Activated CD8-positive, alpha-beta memory T cell treated with anti-CD3 and anti-CD28 coated beads, Interleukin-2, amount 10 ng/mL, durations not matched to agents 7 days and 5 days (primary cell): Measurements from ENCODE around the gene EFNA2. TPM values are rescaled to one million over a fixed set of nuclear protein-coding genes. Genes with fewer than 3 reads are reported as not detected.

ENCODE experiments used
- ATAC-seq: fragments of 150-1000 bp; cut with Tn5 transposase; one replicate; pipeline ENCODE4 v1.10.0; 2021; ENCODE audit warnings: moderate library complexity
- CTCF ChIA-PET: fragments of 350-600 bp; sonication (Branson Sonifier 250); formaldehyde crosslinking; loops from one replicate; lab custom pipeline; 2021; ENCODE audit warnings: antibody characterized with exemption; lab: Charles Lee
- DNase-seq: peaks from one replicate; pipeline ENCODE4 v3.0.0-alpha.2; 2020
- H3K27ac Mint-ChIP-seq: one replicate; pipeline ENCODE4 v1.8.0; 2021; ENCODE audit warnings: mild to moderate bottlenecking, mixed read lengths
- H3K27me3 Mint-ChIP-seq: one replicate; pipeline ENCODE4 v1.8.0; 2021; ENCODE audit warnings: mixed read lengths
- H3K36me3 Mint-ChIP-seq: one replicate; pipeline ENCODE4 v1.8.0; 2021; ENCODE audit warnings: mild to moderate bottlenecking, mixed read lengths
- H3K4me1 Mint-ChIP-seq: one replicate; pipeline ENCODE4 v1.8.0; 2021; ENCODE audit warnings: mixed read lengths
- H3K4me3 Mint-ChIP-seq: one replicate; pipeline ENCODE4 v1.8.0; 2021; ENCODE audit warnings: mild to moderate bottlenecking, moderate library complexity, mixed read lengths
- H3K9me3 Mint-ChIP-seq: one replicate; pipeline ENCODE4 v1.8.0; 2022; ENCODE audit warnings: low read depth, mixed read lengths
- total RNA-seq, 2 experiments: library from RNA; stranded (reverse); gene quantifications; one replicate each; pipeline ENCODE4 v1.2.3, GENCODE V29; 2021

EFNA2 gene
- total RNA-seq, 2 experiments from 2014 or later: not detected

GRCh38 chr19:1288833-1289685, 3.4 kb downstream of the EFNA2 start:
- H3K36me3 Mint-ChIP-seq: no peaks in the 10 kb centered on the region
- H3K9me3 Mint-ChIP-seq: no peaks in the 10 kb centered on the region
- ATAC-seq (no peak), DNase-seq (no peak)
- CTCF ChIA-PET: no interaction called here
- peaks cover 1% of the 10 kb centered on the region for H3K4me1 Mint-ChIP-seq
- H3K27ac Mint-ChIP-seq: no peak overlapping the region
- H3K27me3 Mint-ChIP-seq: peaks cover 30% of the 10 kb centered on the region
- H3K4me3 Mint-ChIP-seq: no peak overlapping the region

DNA sequence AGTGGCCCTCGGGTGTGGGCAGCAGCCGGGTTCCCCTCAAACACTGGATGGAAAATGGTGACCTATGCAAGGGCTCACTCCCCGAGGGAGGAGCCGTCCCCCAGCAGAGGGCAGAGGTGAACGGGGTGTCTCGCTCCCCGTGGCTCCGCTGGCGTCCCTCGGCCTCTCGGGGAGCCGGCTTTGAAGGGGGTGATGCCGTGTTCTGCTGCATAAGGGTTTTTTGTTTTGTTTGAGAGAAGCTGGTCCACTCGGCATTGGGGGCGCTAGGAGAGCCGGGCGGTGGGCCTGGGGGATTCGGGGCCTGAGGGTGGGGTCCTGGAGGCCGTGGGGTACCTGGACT, 4.0 kb downstream of the EFNA2 start:
- no peak overlapping the region for H3K4me3 Mint-ChIP-seq
- no peak for ATAC-seq
- peaks cover 1% of the 10 kb centered on the region for H3K4me1 Mint-ChIP-seq
- H3K27me3 Mint-ChIP-seq: peaks cover 26% of the 10 kb centered on the region
- H3K9me3 Mint-ChIP-seq: no peaks in the 10 kb centered on the region
- H3K36me3 Mint-ChIP-seq: no peaks in the 10 kb centered on the region
- no peak overlapping the region for H3K27ac Mint-ChIP-seq
- DNase-seq: no peak
- CTCF ChIA-PET: no interaction called here

DNA sequence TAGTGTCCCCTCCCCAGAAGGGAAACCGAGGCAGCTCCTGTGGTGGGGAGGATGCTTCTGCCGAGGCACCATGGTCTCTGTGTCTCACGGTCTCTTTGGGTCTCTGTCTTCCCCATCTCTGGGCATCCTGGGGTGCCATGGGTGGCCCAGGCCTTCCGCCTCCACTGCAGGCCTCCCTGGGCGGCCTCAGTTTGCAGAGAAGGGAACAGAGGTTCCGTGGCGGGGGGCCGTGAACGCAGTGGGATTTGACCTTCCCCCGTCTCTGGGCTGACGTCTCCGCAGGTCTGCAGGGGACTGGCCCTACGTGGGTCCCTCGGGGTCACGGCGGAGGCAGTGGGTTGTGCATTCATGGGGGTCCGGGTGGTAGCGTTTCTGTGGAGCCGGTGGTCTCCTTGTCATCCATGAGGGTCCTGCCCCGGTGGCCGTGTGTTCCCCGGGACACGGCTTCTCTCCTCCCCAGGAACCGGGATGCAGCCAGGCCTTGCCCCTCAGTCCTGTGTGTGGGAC, 4.6 kb downstream of the EFNA2 start:
- Mint-ChIP-seq H3K4me1 (peaks cover 1% of the 10 kb centered on the region), H3K27me3 (peaks cover 22% of the 10 kb centered on the region), H3K36me3 (no peaks in the 10 kb centered on the region), H3K9me3 (no peaks in the 10 kb centered on the region), H3K4me3 (no peak overlapping the region), H3K27ac (no peak overlapping the region)
- DNase-seq (no peak), ATAC-seq (no peak)
- CTCF ChIA-PET: no interaction called here

- peaks cover 1% of the 10 kb centered on the region for H3K4me1 Mint-ChIP-seq
- no peaks in the 10 kb centered on the region for H3K9me3 Mint-ChIP-seq
- H3K27me3 Mint-ChIP-seq: peaks cover 21% of the 10 kb centered on the region
- DNase-seq (no peak), ATAC-seq (no peak)
- no peak overlapping the region for H3K4me3 Mint-ChIP-seq
- H3K36me3 Mint-ChIP-seq: no peaks in the 10 kb centered on the region
- no peak overlapping the region for H3K27ac Mint-ChIP-seq
- CTCF ChIA-PET: no interaction called here
Measured at GRCh38 chr19:1290703-1291651, 5.3 kb downstream of the EFNA2 start.

DNA sequence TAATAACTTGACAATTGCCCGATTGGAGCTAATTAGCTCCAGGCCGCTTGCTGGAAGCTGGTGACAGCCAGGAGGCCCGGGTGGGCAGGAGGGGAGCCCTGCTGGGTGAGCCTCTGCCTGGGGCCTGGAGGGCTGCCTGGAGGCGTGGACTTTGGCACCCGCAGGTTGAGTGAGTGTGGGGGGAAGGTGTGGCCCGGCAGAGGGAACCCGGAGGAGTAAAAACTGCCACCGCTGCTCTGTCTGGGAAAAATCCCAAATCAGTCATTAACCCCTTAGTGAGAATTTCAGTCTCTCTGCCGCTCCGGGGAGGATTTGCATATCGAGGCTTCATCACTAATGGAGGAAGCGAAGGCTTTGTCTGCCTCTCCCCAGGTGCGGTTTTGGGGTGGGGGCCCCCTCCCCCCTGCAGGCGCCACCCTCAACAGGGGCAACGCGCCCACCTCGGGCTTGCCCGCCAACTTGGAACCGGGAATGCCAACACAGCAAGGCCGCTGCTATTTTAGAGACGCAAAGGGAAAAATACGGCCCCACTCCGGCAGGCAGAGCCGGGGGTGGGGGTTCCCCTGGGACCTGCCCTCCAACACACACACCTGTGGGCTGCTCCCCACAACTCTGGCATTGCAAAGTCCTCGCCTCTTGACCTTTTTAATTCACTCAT, 6.2 kb downstream of the EFNA2 start:
- CTCF ChIA-PET: no interaction called here
- Mint-ChIP-seq H3K9me3 (no peaks in the 10 kb centered on the region), H3K4me1 (no peaks in the 10 kb centered on the region), H3K27ac (no peak overlapping the region), H3K36me3 (no peaks in the 10 kb centered on the region), H3K27me3 (peaks cover 15% of the 10 kb centered on the region), H3K4me3 (no peak overlapping the region)
- ATAC-seq (no peak), DNase-seq (no peak)

GRCh38 chr19:1292419-1293151, 6.9 kb downstream of the EFNA2 start:
- CTCF ChIA-PET: no interaction called here
- ATAC-seq: no peak
- Mint-ChIP-seq H3K9me3 (no peaks in the 10 kb centered on the region), H3K27me3 (peaks cover 15% of the 10 kb centered on the region), H3K36me3 (no peaks in the 10 kb centered on the region), H3K4me3 (no peak overlapping the region), H3K27ac (no peak overlapping the region), H3K4me1 (no peaks in the 10 kb centered on the region)
- no peak for DNase-seq

DNA sequence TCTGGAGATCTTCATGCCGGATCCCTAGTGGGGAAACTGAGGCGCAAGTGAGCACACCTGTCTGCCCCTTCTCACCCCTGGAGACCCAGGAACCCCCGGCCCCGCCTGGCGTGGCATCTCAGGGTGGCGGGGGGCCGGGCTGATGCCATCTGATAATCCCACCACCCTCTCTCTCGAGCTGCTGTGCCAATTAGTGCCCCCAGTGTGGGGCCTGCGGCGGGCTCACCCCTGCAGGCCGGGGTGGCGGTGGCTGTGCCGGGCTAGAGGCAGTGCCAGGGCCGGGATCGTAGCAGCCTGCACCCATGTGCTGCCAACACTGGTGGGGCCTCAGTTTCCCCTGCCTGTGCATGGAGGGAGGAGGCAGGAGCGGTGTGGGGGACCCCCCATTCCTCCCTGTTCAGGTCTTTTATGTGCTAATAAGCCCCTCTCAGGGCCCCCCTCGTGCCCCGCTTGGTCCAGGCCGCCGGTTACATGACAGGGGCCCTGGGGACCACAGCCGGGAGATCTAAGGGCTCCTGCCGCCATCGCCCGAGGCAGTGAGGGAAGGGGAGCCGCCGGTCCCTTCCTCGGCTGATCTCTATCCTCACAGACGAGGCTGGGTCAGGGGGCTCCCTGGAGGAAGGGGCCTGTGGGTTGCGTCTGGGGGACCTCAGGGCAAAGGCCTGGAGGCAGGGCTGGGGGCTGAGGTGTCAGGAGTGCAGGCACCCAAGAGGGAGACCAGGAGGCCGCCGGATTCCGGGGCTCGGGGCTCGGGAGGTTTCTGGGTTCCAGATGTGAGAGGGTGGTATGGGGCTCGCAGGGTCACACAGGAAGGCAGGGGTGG, 8.3 kb downstream of the EFNA2 start:
- Mint-ChIP-seq H3K4me3 (no peak overlapping the region), H3K27me3 (peaks cover 9% of the 10 kb centered on the region), H3K4me1 (no peaks in the 10 kb centered on the region), H3K9me3 (no peaks in the 10 kb centered on the region), H3K27ac (no peak overlapping the region), H3K36me3 (no peaks in the 10 kb centered on the region)
- CTCF ChIA-PET: no interaction called here
- ATAC-seq: no peak
- no peak for DNase-seq

- no peak for ATAC-seq
- no peaks in the 10 kb centered on the region for H3K36me3 Mint-ChIP-seq
- H3K4me1 Mint-ChIP-seq: no peaks in the 10 kb centered on the region
- peaks cover 7% of the 10 kb centered on the region for H3K27me3 Mint-ChIP-seq
- no peak for DNase-seq
- no peak overlapping the region for H3K4me3 Mint-ChIP-seq
- H3K27ac Mint-ChIP-seq: no peak overlapping the region
- H3K9me3 Mint-ChIP-seq: no peaks in the 10 kb centered on the region
- CTCF ChIA-PET: no interaction called here
Measured at GRCh38 chr19:1294688-1295087, 9.0 kb downstream of the EFNA2 start.

GRCh38 chr19:1295169-1296012, 9.7 kb downstream of the EFNA2 start:
- no peak for DNase-seq
- CTCF ChIA-PET: no interaction called here
- Mint-ChIP-seq H3K4me3 (no peak overlapping the region), H3K4me1 (no peaks in the 10 kb centered on the region), H3K9me3 (no peaks in the 10 kb centered on the region), H3K27ac (no peak overlapping the region), H3K27me3 (peaks cover 7% of the 10 kb centered on the region), H3K36me3 (no peaks in the 10 kb centered on the region)
- ATAC-seq: peak; percentile 66

- H3K4me3 Mint-ChIP-seq: no peak overlapping the region
- CTCF ChIA-PET: no interaction called here
Measured at GRCh38 chr19:1296078-1296477, 10.4 kb downstream of the EFNA2 start.

GRCh38 chr19:1296575-1297271, 11.1 kb downstream of the EFNA2 start:
- Mint-ChIP-seq H3K4me3 (no peak overlapping the region), H3K27me3 (peaks cover 7% of the 10 kb centered on the region)

More at GRCh38 chr19:1296078-1296477, 10.4 kb downstream of the EFNA2 start:
- Mint-ChIP-seq H3K27me3 (peaks cover 7% of the 10 kb centered on the region), H3K9me3 (no peaks in the 10 kb centered on the region), H3K4me1 (no peaks in the 10 kb centered on the region), H3K36me3 (no peaks in the 10 kb centered on the region), H3K27ac (no peak overlapping the region)
- DNase-seq: no peak
- ATAC-seq: no peak

More at GRCh38 chr19:1296575-1297271, 11.1 kb downstream of the EFNA2 start:
- CTCF ChIA-PET: no interaction called here
- Mint-ChIP-seq H3K27ac (no peak overlapping the region), H3K4me1 (no peaks in the 10 kb centered on the region), H3K36me3 (no peaks in the 10 kb centered on the region), H3K9me3 (no peaks in the 10 kb centered on the region)
- DNase-seq (no peak), ATAC-seq (no peak)
